GM18951 (cell line): ENCODE results near the gene SKIL.

Experiments
- POLR2A ChIP-seq: IDR thresholded peaks from 4 replicates; pipeline ENCODE4 v1.6.1; 2011; ENCODE audit warnings: mild to moderate bottlenecking; ENCODE audit not compliant: insufficient read length, insufficient read depth; ENCODE audit errors: extremely low read depth
- in situ Hi-C: fragments of 300-500 bp; cut with MboI; formaldehyde crosslinking; loops from one replicate; pipeline ENCODE4 v1.12.0; 2022; ENCODE audit warnings: low sequenced_read_pairs, mixed read lengths, inconsistent platforms; ENCODE audit not compliant: unreplicated experiment

The SKIL gene

GRCh38 chr3:170440344-170440743, 82.8 kb downstream of the SKIL start:
- no peak for TF ChIP-seq POLR2A
- in situ Hi-C loops: no loop called here

GRCh38 chr3:170441412-170441811, 83.9 kb downstream of the SKIL start:
- in situ Hi-C loops: no loop called here
- TF ChIP-seq POLR2A: no peak

GRCh38 chr3:170442947-170443346, 85.4 kb downstream of the SKIL start:
- TF ChIP-seq POLR2A: no peak
- in situ Hi-C loops: no loop called here

GRCh38 chr3:170443457-170443856, 85.9 kb downstream of the SKIL start:
- no peak for TF ChIP-seq POLR2A
- in situ Hi-C loops: no loop called here
